ENCODE results near the gene CDKN3.
"Not testable (repeated sequence)": the region's sequence is repeated elsewhere in the genome, so short reads cannot be mapped to it uniquely, and the experiment has no call there.

CDKN3 gene

GRCh38 chr14:54392986-54393884 lies 3.6 kb upstream of the CDKN3 start:
- not testable (repeated sequence) for H3K4me3 ChIP-seq (ENCODE audit: low read length in 2 of 2); H3K27me3 ChIP-seq (ENCODE audit: control insufficient read depth in 1 of 2, insufficient read depth in 2 of 2, low read length in 2 of 2); H3K9me3 ChIP-seq (ENCODE audit: control insufficient read depth in 2 of 2, low read length in 2 of 2)

DNA sequence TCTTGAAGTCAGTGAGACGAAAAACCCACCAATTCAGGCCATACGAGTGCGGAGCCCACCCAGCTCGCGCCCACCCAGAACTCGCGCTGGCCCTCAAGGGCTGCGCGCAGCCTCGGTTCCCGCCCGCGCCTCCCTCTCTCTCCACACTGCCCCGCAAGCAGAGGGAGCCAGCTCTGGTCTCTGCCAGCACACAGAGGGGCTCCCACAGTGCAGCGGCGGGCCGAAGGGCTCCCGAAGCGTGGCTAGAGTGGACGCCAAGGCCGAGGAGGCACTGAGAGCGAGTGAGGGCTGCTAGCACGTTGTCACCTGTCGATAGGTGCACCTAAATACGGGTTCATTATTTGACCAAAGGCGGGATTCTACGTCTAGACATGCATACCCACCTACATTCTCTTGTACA lies 2.2 kb upstream of the CDKN3 start:
- H3K9me3 ChIP-seq (ENCODE audit: control insufficient read depth in 2 of 2, low read length in 2 of 2), result no peaks in the 10 kb centered on the region
- no peak overlapping the region for H3K9ac ChIP-seq (ENCODE audit: low read length in 2 of 2)
- no peak overlapping the region for H3K4me3 ChIP-seq (ENCODE audit: low read length in 2 of 2)
- peaks cover 5% of the 10 kb centered on the region for H3K4me1 ChIP-seq (ENCODE audit: control insufficient read depth, insufficient read depth, low read length)
- no peaks in the 10 kb centered on the region for H3K36me3 ChIP-seq (ENCODE audit: control insufficient read depth in 2 of 2, insufficient read depth in 2 of 2, low read length in 2 of 2)
- no peaks in the 10 kb centered on the region for H3K27me3 ChIP-seq (ENCODE audit: control insufficient read depth in 1 of 2, insufficient read depth in 2 of 2, low read length in 2 of 2)
- H3K27ac ChIP-seq (ENCODE audit: low read length), result no peak overlapping the region

More at GRCh38 chr14:54392986-54393884, 3.6 kb upstream of the CDKN3 start:
- not testable (repeated sequence) for H3K36me3 ChIP-seq (ENCODE audit: control insufficient read depth in 2 of 2, insufficient read depth in 2 of 2, low read length in 2 of 2); H3K27ac ChIP-seq (ENCODE audit: low read length); H3K9ac ChIP-seq (ENCODE audit: low read length in 2 of 2); H3K4me1 ChIP-seq (ENCODE audit: control insufficient read depth, insufficient read depth, low read length)

GRCh38 chr14:54395284-54395683 lies 1.5 kb upstream of the CDKN3 start:
- Histone ChIP-seq H3K27me3 (ENCODE audit: control insufficient read depth in 1 of 2, insufficient read depth in 2 of 2, low read length in 2 of 2) (no peaks in the 10 kb centered on the region), H3K4me1 (ENCODE audit: control insufficient read depth, insufficient read depth, low read length) (peaks cover 5% of the 10 kb centered on the region), H3K9me3 (ENCODE audit: control insufficient read depth in 2 of 2, low read length in 2 of 2) (no peaks in the 10 kb centered on the region), H3K36me3 (ENCODE audit: control insufficient read depth in 2 of 2, insufficient read depth in 2 of 2, low read length in 2 of 2) (no peaks in the 10 kb centered on the region), H3K27ac (ENCODE audit: low read length) (no peak overlapping the region), H3K9ac (ENCODE audit: low read length in 2 of 2) (no peak overlapping the region), H3K4me3 (ENCODE audit: low read length in 2 of 2) (no peak overlapping the region)

DNA sequence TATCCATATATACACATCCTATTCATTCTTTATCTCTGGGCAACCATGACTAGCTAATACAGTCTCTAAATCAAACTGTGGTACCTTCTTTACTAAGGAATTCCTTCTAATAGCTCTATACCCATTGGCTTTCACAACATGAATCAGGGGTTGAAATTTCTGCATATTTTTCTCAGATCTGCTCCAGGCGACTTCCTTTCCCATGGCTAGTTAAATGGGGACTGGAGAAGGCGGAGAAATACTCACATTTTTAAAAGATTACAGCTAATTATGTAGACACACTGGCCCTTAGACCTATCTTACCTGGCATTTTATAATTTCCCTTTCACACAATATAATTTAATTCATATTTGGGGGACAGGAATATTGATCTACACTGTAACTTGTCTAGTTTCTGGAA lies 1.1 kb upstream of the CDKN3 start:
- no peaks in the 10 kb centered on the region for H3K27me3 ChIP-seq (ENCODE audit: control insufficient read depth in 1 of 2, insufficient read depth in 2 of 2, low read length in 2 of 2)
- H3K27ac ChIP-seq (ENCODE audit: low read length), result no peak overlapping the region
- H3K36me3 ChIP-seq (ENCODE audit: control insufficient read depth in 2 of 2, insufficient read depth in 2 of 2, low read length in 2 of 2), result no peaks in the 10 kb centered on the region
- H3K9me3 ChIP-seq (ENCODE audit: control insufficient read depth in 2 of 2, low read length in 2 of 2), result no peaks in the 10 kb centered on the region
- peaks cover 5% of the 10 kb centered on the region for H3K4me1 ChIP-seq (ENCODE audit: control insufficient read depth, insufficient read depth, low read length)
- no peak overlapping the region for H3K9ac ChIP-seq (ENCODE audit: low read length in 2 of 2)
- H3K4me3 ChIP-seq (ENCODE audit: low read length in 2 of 2), result no peak overlapping the region

GRCh38 chr14:54396183-54396492 lies 669 bp upstream of the CDKN3 start:
- Histone ChIP-seq H3K27ac (ENCODE audit: low read length) (no peak overlapping the region), H3K4me3 (ENCODE audit: low read length in 2 of 2) (peak overlapping the region; percentile 67 to 85), H3K9ac (ENCODE audit: low read length in 2 of 2) (peak overlapping the region; percentile 42 to 50), H3K27me3 (ENCODE audit: control insufficient read depth in 1 of 2, insufficient read depth in 2 of 2, low read length in 2 of 2) (no peaks in the 10 kb centered on the region), H3K4me1 (ENCODE audit: control insufficient read depth, insufficient read depth, low read length) (peaks cover 5% of the 10 kb centered on the region), H3K36me3 (ENCODE audit: control insufficient read depth in 2 of 2, insufficient read depth in 2 of 2, low read length in 2 of 2) (no peaks in the 10 kb centered on the region), H3K9me3 (ENCODE audit: control insufficient read depth in 2 of 2, low read length in 2 of 2) (no peaks in the 10 kb centered on the region)

GRCh38 chr14:54399560-54399959 lies 2.8 kb downstream of the CDKN3 start:
- Histone ChIP-seq H3K36me3 (ENCODE audit: control insufficient read depth in 2 of 2, insufficient read depth in 2 of 2, low read length in 2 of 2) (no peaks in the 10 kb centered on the region), H3K4me3 (ENCODE audit: low read length in 2 of 2) (no peak overlapping the region), H3K27ac (ENCODE audit: low read length) (no peak overlapping the region), H3K9me3 (ENCODE audit: control insufficient read depth in 2 of 2, low read length in 2 of 2) (no peaks in the 10 kb centered on the region), H3K4me1 (ENCODE audit: control insufficient read depth, insufficient read depth, low read length) (peaks cover 5% of the 10 kb centered on the region), H3K9ac (ENCODE audit: low read length in 2 of 2) (no peak overlapping the region), H3K27me3 (ENCODE audit: control insufficient read depth in 1 of 2, insufficient read depth in 2 of 2, low read length in 2 of 2) (no peaks in the 10 kb centered on the region)

GRCh38 chr14:54403401-54404005 lies 6.7 kb downstream of the CDKN3 start:
- not testable (repeated sequence) for H3K4me1 ChIP-seq (ENCODE audit: control insufficient read depth, insufficient read depth, low read length); H3K36me3 ChIP-seq (ENCODE audit: control insufficient read depth in 2 of 2, insufficient read depth in 2 of 2, low read length in 2 of 2); H3K9me3 ChIP-seq (ENCODE audit: control insufficient read depth in 2 of 2, low read length in 2 of 2); H3K9ac ChIP-seq (ENCODE audit: low read length in 2 of 2); H3K27me3 ChIP-seq (ENCODE audit: control insufficient read depth in 1 of 2, insufficient read depth in 2 of 2, low read length in 2 of 2); H3K4me3 ChIP-seq (ENCODE audit: low read length in 2 of 2); H3K27ac ChIP-seq (ENCODE audit: low read length)

DNA sequence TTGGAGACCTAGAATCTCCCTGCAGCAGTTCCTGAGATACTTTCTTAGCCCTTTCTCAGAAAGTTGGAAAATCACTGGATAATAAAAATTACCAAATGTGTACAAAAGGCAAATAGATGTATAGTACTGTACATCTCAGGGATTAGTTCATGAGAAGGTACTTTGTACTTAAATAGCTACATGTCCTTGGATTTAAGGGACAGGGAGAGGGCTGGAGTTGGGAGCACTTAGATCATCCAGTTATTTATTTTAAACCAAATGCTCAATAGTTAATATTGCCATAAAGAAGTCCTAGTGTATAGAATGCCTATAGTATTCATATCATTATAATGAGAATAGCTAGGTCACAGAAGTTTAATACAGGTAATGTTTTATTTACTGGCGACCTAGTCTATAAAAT lies 13.4 kb downstream of the CDKN3 start:
- Histone ChIP-seq H3K4me3 (ENCODE audit: low read length in 2 of 2) (no peak overlapping the region), H3K9ac (ENCODE audit: low read length in 2 of 2) (no peak overlapping the region), H3K9me3 (ENCODE audit: control insufficient read depth in 2 of 2, low read length in 2 of 2) (no peaks in the 10 kb centered on the region), H3K4me1 (ENCODE audit: control insufficient read depth, insufficient read depth, low read length) (no peaks in the 10 kb centered on the region), H3K36me3 (ENCODE audit: control insufficient read depth in 2 of 2, insufficient read depth in 2 of 2, low read length in 2 of 2) (no peaks in the 10 kb centered on the region), H3K27me3 (ENCODE audit: control insufficient read depth in 1 of 2, insufficient read depth in 2 of 2, low read length in 2 of 2) (no peaks in the 10 kb centered on the region), H3K27ac (ENCODE audit: low read length) (no peak overlapping the region)

DNA sequence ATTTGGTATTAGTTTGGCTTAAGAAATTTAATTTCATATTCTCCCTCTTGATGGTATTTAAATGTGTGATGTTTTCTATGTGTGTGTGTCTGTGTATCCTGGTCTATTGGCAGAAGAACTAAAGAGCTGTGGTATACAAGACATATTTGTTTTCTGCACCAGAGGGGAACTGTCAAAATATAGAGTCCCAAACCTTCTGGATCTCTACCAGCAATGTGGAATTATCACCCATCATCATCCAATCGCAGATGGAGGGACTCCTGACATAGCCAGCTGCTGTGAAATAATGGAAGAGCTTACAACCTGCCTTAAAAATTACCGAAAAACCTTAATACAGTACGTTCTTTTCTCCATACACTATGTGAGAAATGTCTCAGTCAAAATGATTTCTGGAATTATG lies 14.6 kb downstream of the CDKN3 start:
- H3K4me3 ChIP-seq (ENCODE audit: low read length in 2 of 2), result no peak overlapping the region

DNA sequence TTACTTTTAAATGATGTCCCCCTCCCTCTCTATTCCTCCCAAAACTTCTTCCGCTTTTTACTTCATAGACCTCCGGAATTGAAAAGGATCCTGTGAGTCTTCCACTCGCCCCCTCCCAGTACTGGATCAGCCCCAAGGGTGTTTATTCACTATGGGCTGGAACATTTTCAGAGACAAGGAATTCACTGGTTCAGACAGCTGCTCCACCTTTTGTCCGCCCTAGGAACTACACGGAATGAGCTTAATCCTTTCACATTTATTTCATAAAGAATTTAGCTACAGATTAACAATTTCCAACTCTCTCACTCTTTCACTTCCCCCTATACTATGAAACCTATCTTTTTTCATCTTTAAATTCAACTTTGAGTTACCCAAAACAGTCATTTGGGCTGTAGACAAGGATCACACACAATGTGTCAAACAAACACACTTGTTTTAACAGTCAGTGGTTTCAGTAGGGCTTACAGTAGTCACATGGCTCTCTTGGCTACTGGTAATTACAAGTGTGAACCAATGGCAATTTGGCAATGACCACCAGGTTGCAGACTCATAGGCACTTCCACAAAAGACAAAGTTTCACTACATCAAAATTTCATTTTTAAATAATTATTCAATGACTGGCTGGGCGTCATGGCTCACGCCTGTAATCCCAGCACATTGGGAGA lies 23.8 kb downstream of the CDKN3 start:
- no peaks in the 10 kb centered on the region for H3K27me3 ChIP-seq (ENCODE audit: control insufficient read depth in 1 of 2, insufficient read depth in 2 of 2, low read length in 2 of 2)
- H3K4me3 ChIP-seq (ENCODE audit: low read length in 2 of 2), result no peak overlapping the region
- no peaks in the 10 kb centered on the region for H3K4me1 ChIP-seq (ENCODE audit: control insufficient read depth, insufficient read depth, low read length)
- no peak overlapping the region for H3K27ac ChIP-seq (ENCODE audit: low read length)
- H3K9me3 ChIP-seq (ENCODE audit: control insufficient read depth in 2 of 2, low read length in 2 of 2), result no peaks in the 10 kb centered on the region
- H3K9ac ChIP-seq (ENCODE audit: low read length in 2 of 2), result no peak overlapping the region
- peaks cover 0 to 3% of the 10 kb centered on the region in 2 donors for H3K36me3 ChIP-seq (ENCODE audit: control insufficient read depth in 2 of 2, insufficient read depth in 2 of 2, low read length in 2 of 2)

More for the DNA sequence above, 14.6 kb downstream of the CDKN3 start:
- Histone ChIP-seq H3K27me3 (ENCODE audit: control insufficient read depth in 1 of 2, insufficient read depth in 2 of 2, low read length in 2 of 2) (no peaks in the 10 kb centered on the region), H3K4me1 (ENCODE audit: control insufficient read depth, insufficient read depth, low read length) (no peaks in the 10 kb centered on the region), H3K9ac (ENCODE audit: low read length in 2 of 2) (no peak overlapping the region), H3K36me3 (ENCODE audit: control insufficient read depth in 2 of 2, insufficient read depth in 2 of 2, low read length in 2 of 2) (no peaks in the 10 kb centered on the region), H3K27ac (ENCODE audit: low read length) (no peak overlapping the region), H3K9me3 (ENCODE audit: control insufficient read depth in 2 of 2, low read length in 2 of 2) (no peaks in the 10 kb centered on the region)

DNA sequence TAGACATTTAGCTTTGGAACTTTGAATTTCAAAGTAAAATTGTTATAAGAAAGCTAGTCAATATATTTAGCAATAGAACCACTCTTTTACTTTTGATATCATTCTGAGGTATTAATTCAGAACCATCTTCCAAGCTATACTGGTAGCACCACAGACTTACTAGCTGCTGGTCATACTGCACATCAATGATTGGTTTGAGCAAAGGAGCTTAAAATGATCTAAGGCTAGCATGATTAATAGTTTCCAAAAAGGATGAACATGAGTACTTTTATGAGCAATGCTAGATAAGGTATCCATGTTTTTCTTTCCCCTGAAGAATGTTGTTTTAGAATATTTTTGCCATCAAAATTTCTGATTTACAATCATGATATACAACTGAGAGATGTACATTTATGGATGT lies 27.2 kb downstream of the CDKN3 start:
- H3K9ac ChIP-seq (ENCODE audit: low read length in 2 of 2), result no peak overlapping the region
- no peaks in the 10 kb centered on the region for H3K4me1 ChIP-seq (ENCODE audit: control insufficient read depth, insufficient read depth, low read length)
- no peak overlapping the region for H3K4me3 ChIP-seq (ENCODE audit: low read length in 2 of 2)
- no peak overlapping the region for H3K27ac ChIP-seq (ENCODE audit: low read length)
- no peaks in the 10 kb centered on the region for H3K9me3 ChIP-seq (ENCODE audit: control insufficient read depth in 2 of 2, low read length in 2 of 2)
- H3K27me3 ChIP-seq (ENCODE audit: control insufficient read depth in 1 of 2, insufficient read depth in 2 of 2, low read length in 2 of 2), result no peaks in the 10 kb centered on the region
- peaks cover 7 to 10% of the 10 kb centered on the region in 2 donors for H3K36me3 ChIP-seq (ENCODE audit: control insufficient read depth in 2 of 2, insufficient read depth in 2 of 2, low read length in 2 of 2)
